NCI-H446 treated with DMSO at 0.1 percent for 48 hours (cell line): ENCODE measurements around the gene SH3RF3.

Experiments
- DNase-seq: peaks from one replicate; lab custom pipeline; 2025; lab: John Stamatoyannopoulos, UW

SH3RF3 gene

GRCh38 chr2:109264595-109265328, 135.8 kb downstream of the SH3RF3 start:
- DNase-seq = no peak

DNA sequence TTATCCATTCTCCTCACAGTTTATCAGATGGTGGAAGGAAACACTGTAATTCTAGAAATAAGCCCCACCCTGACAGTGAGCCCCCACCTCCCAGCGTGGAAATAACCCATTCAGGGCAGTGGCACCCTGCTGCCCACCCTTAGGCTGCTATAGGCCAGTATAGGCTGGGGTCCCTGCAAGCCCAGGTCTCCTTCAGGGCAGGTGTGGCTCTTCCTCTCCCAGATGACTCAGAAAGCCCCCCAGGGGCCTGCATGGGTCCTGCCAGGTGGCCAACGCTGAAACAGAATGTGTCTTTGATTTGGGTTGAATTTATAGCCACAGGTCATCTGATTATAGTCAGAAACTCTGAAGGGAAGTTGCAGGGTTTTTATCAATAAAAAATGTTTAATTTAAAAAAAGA, 136.4 kb downstream of the SH3RF3 start:
- no peak for DNase-seq

DNA sequence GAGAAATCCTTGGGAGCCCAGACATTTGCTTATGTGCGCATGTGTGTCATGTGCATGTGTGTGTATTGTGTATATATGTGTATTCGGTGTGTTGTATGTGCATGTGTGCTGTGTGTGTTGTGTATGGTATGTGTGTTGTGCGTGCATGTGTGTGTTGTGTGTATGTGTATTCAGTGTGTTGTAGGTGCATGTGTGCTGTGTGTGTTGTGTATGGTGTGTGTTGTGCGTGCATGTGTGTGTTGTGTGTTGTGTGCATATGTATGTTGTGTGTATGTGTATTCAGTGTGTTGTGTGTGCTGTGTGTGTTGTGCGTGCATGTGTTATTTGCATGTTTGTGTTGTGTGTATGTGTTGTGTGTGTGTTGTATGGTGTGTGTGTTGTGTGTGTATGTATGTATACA, 136.9 kb downstream of the SH3RF3 start:
- no peak for DNase-seq

GRCh38 chr2:109266496-109266895, 137.5 kb downstream of the SH3RF3 start:
- DNase-seq = no peak

- DNase-seq = no peak
These were observed 138.2 kb downstream of the SH3RF3 start for GRCh38 chr2:109266998-109267854.

DNA sequence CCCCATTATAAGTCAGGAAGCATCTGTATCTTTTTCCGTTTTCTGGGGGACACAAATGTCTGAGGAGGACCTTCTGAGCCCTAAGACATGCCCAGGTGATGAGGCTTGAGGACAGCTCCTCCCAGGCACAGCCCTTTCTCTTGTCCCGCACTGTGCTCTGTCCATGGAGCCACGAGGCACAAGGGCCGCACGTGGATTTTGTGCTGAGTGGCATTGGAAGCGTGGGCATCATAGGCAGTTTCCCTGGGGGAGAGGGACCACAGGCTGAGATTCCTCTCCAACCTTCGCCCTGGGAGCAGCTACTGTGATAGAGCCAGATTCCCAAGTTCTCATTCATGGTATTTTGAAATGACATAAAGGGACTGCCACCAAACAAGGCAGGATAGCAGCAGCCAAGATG, 139.9 kb downstream of the SH3RF3 start:
- no peak for DNase-seq

DNA sequence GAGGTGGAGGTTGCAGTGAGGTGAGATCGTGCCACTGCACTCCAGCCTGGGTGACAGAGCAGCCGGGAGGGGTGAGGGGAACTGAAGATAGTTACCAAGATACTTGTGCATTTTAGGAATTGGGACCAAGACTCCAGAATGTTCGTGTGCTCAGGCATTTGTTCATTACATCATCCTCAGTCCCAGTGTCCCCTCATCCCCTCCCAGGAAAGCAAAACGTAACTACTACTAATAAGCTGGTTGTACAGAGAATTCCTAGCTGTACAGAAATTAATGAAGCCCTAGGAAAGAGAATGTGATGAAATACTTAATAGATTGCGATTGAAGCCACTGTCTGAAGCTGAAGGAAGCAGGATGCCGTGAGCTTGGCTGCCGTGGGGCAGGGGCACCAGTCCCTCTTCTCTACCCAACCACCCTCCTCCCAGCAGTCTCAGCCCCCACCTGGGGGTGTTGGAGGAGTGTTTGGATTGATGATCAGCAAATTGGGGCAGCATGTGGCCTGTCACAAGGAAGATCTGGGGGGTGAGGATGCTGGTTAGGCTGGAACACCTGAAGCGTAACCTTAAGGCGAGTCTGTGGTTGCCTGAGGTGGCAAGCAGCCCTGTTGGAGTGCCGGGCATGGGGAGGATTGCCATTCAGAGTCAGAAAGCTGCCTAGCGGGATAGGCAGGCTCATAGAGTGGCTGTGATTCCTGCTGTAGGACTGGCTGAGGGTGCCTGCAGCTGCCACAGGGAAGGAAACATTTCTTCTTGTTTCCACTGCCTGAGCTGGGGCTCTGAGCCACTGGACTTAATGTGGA, 140.9 kb downstream of the SH3RF3 start:
- no peak for DNase-seq

DNA sequence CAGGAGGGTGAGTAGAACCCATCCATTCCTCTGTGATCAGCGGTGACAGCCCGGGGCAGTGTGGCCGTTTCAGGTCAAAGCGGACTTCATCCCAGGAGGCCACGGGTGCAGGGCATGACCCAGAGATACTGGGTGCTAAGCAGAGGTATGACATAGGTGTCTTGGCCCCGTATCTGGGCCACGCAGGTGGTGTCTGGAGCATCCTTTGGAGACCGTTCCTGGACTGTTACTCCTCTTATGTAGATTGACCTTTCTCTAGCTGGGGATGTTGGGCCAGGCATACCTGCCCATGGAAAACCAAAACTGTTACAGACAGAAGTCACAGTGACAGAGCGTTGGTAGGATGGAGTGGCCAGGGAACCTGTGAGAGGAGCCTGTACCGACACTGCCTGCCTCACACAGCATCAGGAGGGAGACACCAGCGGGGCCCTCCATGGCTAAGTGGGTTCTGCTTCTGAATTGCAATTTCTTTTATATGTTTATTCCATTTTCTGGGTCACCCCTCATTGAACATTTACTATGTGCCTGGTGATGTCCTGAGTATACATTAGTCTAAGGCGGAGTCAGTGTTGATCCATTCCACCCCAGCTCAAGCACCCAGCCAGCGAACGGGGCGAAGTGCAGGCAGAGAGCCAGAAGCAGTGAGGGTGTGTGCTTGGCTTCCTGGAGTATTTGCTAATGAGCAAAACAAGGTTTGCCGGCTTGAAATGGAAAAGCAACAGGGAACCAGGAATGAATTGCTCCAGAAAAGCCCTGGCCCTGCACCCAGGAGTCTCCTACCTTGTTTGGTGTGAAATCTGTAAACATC, 141.7 kb downstream of the SH3RF3 start:
- no peak for DNase-seq

- no peak for DNase-seq
These were observed 142.9 kb downstream of the SH3RF3 start for GRCh38 chr2:109271920-109272319.

GRCh38 chr2:109272461-109272860, 143.5 kb downstream of the SH3RF3 start:
- no peak for DNase-seq

DNA sequence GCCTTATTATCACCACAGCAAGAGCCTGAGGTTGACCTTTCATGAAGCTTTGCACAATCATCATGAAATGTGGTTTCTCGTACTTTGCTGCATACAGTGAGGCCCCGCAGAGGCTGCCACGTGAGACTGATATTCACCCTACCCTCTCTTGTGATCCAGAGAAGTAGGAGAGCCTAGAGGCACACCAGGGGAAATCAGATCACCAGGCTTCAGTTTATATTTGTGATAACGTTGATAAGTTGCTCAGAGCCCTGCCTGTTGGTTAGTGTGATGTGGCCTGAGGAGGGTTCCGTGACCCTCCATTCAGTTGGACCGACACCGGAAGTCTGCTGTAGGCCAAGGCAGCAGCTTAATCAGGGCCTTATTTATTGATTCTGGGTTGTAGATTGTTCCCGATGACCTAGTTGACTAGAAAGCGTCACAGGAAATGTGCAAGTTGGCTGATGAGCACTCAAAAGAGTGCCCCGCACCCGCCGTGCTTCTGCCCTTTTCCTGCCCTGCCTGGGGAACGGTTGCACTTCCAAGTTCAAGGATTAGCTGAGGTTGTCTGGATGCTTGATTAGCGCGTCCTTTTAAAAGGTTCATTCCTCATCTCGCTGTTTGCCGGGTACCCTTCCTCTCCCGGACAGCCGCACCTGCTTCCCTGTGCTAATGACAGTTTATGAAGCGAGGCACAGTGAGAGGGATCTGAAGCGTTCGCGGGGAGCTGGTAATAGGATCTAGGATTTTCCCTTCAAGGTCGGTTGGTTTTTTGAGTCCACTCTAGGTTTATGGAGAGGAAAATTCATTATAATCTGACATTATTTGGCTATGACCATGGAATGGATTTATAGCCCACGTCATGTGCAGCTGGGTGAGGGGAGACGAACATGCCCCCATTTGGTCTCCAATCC, 146.4 kb downstream of the SH3RF3 start:
- DNase-seq = no peak

DNA sequence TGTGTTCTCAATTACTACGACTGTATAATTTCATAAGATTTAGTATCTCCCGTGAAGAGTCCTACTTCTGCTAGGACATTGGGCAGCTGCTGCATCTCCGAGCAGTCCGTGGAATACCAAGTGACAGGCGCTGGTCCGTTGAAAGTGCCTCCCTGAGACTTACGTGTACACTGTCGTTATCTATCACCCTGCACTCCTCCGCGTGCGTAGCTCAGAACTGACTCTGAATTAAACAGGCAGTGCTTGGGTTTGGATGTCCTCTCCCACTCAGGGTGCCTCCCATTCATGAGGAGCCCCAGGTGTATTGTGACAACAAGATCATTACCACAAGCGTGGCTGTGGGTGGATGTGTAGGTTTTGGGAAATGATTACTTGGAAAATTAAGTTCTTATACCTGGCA, 148.4 kb downstream of the SH3RF3 start:
- DNase-seq = no peak

- DNase-seq = no peak
These were observed 150.3 kb downstream of the SH3RF3 start for GRCh38 chr2:109279243-109279860.

- no peak for DNase-seq
These were observed 151.8 kb downstream of the SH3RF3 start for GRCh38 chr2:109280804-109281203.

DNA sequence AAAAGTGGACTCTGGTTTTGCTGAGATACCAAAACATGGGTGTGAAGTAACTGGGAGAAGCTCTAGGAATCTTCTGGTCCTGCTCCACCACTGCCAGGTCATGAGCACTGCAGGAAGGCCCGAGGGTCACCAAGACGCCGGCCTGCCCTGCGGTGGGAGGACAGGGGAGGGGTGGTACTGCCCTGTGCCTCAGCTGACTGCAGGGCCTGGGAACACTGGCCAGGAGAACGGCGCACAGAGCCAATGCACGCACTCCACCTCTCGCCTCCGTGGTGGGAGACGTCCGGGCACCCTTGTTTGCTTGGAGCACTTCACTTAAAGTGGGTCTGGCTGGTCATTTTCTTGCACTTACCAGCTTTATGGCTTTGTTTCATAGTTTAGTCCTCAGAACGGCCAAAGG, 153.4 kb downstream of the SH3RF3 start:
- no peak for DNase-seq

DNA sequence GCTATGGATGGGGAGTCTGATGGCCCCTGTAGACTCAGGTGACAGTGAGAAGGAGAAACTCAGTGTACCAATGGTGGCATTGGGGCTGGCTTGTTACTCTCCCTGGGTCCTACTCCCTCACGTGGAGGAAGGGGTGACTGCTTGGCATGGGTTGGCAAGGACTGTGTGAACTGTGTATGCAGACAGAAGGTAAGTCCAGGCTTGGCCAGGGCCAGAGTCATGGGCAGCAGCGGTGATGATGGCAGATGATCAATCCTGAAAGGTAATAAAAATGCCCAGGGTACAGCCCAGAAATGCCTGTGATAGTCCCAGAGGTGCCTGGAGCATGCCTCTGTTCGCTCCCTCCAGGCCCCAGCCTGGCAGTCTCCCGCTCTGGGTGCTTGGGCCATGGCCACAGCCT, 153.9 kb downstream of the SH3RF3 start:
- DNase-seq = no peak

DNA sequence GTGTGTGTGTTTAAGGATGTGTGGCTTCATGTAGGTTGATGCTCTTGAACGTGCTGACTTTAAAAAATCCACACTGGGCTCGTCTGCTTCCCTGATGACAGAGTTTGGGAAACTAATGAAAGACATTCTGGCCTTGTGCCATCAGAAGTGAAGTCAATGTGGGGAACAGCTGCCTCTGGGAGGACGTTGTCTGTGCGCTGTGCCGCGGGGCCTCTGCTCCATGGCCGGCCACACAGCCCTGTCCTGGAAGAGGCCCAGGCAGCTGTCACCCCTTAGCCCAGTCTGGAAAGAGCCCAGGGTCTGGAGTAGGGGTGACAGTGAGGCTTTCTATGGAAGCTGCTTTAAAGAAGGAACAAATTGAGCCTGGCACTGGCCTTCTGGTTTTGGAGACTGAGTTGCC, 155.8 kb downstream of the SH3RF3 start:
- DNase-seq = peak; percentile 61

GRCh38 chr2:109285244-109285651, 156.2 kb downstream of the SH3RF3 start:
- DNase-seq = no peak

DNA sequence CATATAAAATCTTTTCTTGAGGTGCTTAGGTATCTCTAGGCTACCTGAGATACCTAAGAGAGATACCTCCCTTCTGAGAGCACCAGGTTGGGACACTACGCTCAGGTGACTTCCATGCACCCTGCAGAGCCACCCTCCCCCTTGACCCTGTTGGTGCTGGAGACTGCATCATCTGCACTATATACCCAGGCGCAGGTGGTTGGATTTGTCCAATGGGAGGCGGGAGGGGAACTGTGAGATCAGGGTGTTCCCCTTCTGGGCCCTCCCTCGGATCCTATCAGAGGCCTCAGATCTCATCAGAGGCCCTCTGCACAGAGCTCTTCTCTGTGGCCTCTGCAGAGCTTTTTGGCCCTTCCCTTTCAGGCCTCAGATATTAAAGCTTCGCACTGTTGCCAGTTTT, 158.4 kb downstream of the SH3RF3 start:
- DNase-seq = no peak

GRCh38 chr2:109287838-109288237, 158.8 kb downstream of the SH3RF3 start:
- no peak for DNase-seq
